ENCODE data around the gene MYOG. TPM values are rescaled to one million over a fixed set of nuclear protein-coding genes. Genes with fewer than 3 reads are reported as not detected.

The MYOG gene
- total and polyA plus RNA-seq, 12 donors, result 0.11 TPM; not detected in 11

DNA sequence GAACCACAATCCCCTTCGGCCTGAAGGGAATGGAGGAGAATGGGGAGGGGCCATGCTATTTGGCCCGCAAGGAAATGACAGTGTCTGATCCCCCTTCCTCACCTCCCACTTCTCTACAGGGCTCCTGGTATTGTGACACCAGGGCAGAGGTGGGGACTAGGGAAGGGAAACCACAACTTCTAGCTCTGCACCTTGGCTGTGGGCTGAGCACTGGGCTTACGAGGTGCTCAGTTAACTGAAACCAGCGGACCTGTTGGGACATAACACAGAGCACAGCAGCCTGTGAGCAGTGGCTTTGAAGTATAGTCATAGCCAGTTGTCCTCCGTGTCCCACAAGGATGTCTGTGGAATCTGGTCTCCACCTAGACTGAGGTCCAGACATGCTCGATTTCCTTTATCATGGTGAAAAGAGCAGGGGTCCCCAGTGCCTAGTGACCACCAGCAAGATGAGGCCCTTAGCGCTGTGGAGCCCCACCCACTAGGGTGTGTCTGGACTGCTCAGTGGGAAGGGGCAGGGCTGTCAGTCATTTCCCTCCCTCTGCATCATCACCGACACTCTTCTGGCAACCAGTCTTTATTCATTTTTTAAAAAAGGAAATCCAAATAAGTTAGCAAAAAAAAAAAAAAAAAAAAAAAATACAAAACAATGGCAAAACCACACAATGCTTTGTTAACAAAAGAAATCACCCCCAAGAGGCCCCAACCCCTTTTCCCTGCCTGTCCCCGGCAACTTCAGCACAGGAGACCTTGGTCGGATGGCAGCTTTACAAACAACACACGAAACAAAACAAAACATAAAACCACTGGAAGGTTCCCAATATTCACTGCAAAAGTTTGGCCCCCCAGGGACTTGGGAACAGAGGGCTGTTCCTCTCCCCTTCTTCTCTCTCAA, 3.0 kb downstream of the MYOG start:
- WGBS, 4 donors, result 55 to 78% (median 69%) methylated on average over 10 to 11 of the region's 11 CpGs
- DNase-seq, result peak in 2 of 7 donors; percentile 4 to 35
- Histone ChIP-seq H3K27me3 (no peaks in the 10 kb centered on the region), H3K36me3 (replicated peaks in 1 of 2) (no peaks in the 10 kb centered on the region), H3K4me3 (no peak overlapping the region), H3K4me1 (replicated peaks in 1 of 2) (no peaks in the 10 kb centered on the region), H3K27ac (no peak overlapping the region), H3K9me3 (replicated peaks in 1 of 3) (no peaks in the 10 kb centered on the region)
- intact Hi-C loops (cut with DNase I), result no loop called here
- no peak for TF ChIP-seq POLR2A (IDR thresholded peaks at IDR 0.05)
- TF ChIP-seq, protein P1, sequence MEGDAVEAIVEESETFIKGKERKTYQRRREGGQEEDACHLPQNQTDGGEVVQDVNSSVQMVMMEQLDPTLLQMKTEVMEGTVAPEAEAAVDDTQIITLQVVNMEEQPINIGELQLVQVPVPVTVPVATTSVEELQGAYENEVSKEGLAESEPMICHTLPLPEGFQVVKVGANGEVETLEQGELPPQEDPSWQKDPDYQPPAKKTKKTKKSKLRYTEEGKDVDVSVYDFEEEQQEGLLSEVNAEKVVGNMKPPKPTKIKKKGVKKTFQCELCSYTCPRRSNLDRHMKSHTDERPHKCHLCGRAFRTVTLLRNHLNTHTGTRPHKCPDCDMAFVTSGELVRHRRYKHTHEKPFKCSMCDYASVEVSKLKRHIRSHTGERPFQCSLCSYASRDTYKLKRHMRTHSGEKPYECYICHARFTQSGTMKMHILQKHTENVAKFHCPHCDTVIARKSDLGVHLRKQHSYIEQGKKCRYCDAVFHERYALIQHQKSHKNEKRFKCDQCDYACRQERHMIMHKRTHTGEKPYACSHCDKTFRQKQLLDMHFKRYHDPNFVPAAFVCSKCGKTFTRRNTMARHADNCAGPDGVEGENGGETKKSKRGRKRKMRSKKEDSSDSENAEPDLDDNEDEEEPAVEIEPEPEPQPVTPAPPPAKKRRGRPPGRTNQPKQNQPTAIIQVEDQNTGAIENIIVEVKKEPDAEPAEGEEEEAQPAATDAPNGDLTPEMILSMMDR (IDR thresholded peaks at IDR 0.05), result no peak

DNA sequence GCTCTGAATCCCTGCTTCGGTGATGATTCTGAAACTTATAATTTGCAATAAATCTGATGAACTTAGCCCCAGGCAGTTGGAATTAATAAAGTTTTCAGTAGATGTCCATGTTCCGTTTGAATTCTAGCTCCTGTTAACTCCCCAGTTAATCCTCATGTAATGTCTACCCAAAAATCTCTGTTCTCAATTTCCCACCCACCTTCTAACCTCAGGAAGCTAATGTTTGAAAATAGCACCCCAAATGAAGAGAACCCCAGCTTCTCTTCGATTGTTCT, 3.6 kb downstream of the MYOG start:
- Histone ChIP-seq H3K27me3 (no peaks in the 10 kb centered on the region), H3K9me3 (replicated peaks in 1 of 3) (no peaks in the 10 kb centered on the region), H3K4me3 (no peak overlapping the region), H3K36me3 (replicated peaks in 1 of 2) (no peaks in the 10 kb centered on the region), H3K4me1 (replicated peaks in 1 of 2) (no peaks in the 10 kb centered on the region), H3K27ac (no peak overlapping the region)
- intact Hi-C loops (cut with DNase I), result no loop called here
- no peak for DNase-seq
- WGBS, 4 donors, result 56 to 80% (median 69%) methylated on average over 3 of the region's 3 CpGs
- TF ChIP-seq, protein P1 (IDR thresholded peaks at IDR 0.05), result no peak
- no peak for TF ChIP-seq POLR2A (IDR thresholded peaks at IDR 0.05)

DNA sequence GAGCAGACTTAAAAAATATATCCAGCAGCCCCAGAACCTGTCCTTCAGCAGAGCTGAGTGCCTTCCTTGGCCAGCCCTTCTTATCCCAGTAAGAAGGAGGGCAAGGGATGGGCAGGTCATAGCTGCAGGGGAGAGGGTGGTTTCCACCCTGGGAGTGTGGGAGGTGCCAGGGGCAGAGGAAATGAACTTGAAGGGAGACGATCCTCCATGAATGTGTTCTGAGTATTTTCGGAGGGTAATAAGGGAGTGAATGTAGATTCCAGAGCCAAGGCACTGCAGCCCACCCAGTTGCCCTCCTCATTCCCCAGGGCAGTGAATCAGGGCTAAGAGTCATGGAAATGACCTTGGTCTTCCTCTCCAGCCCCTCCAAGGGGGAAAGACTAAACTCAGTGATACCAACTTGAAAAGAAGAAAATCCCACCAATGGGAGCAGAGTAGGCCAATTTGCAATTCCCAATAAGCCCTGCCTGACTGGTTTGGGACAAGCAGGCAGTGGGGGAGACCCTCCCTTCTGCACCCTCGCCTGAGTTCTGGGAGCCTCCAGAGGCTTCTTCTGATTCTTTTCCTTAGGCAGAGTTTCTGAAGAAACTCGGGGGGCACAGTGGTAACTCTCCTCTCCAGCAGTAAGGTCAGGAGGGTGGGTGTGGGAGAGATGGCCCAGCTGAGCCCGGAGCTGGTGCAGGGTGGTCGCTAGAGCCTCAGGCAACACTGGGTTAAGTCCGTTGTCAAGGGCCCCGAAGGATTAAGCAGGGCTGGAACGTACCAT, 4.2 kb downstream of the MYOG start:
- Histone ChIP-seq H3K27ac (no peak overlapping the region), H3K27me3 (no peaks in the 10 kb centered on the region), H3K9me3 (replicated peaks in 1 of 3) (no peaks in the 10 kb centered on the region), H3K4me1 (replicated peaks in 1 of 2) (no peaks in the 10 kb centered on the region), H3K36me3 (replicated peaks in 1 of 2) (no peaks in the 10 kb centered on the region), H3K4me3 (no peak overlapping the region)
- 65 to 68% (median 66%) methylated on average over 8 to 9 of the region's 9 CpGs for WGBS, 4 donors
- TF ChIP-seq, protein P1 (IDR thresholded peaks at IDR 0.05), result no peak
- no peak for TF ChIP-seq POLR2A (IDR thresholded peaks at IDR 0.05)
- DNase-seq, result peak in 1 of 7 donors; percentile 17
- intact Hi-C loops (cut with DNase I), result no loop called here

DNA sequence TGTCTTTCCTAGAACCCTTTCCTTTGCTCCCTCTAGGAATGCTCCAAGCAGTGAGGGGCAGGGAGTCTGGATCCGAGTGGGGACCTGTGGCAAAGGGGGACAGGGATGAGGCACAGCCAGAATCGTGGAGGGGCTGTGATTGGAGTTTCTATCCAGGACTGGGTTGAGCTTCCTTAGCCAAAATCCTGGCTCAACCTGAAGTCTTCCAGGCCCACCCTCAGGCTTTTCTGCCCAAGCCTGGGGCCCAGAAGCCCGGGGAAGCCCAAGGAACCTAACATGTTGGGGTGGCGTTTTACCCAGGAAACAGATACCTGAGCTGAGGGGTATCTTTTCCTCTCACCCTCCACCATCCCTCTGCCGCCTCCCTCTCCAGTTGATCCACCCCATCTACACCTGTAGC, 5.4 kb downstream of the MYOG start:
- H3K27ac ChIP-seq, result no peak overlapping the region
- intact Hi-C loops (cut with DNase I), result no loop called here
- no peak for TF ChIP-seq POLR2A (IDR thresholded peaks at IDR 0.05)
- TF ChIP-seq, protein P1 (IDR thresholded peaks at IDR 0.05), result no peak
- no peak for DNase-seq
- 83 to 89% (median 86%) methylated on average over 4 to 5 of the region's 5 CpGs for WGBS, 4 donors
- H3K4me1 ChIP-seq (replicated peaks in 1 of 2), result peaks cover 0 to 7% of the 10 kb centered on the region in 2 donors
- H3K9me3 ChIP-seq (replicated peaks in 1 of 3), result no peaks in the 10 kb centered on the region
- H3K27me3 ChIP-seq, result peaks cover 8% of the 10 kb centered on the region
- H3K36me3 ChIP-seq (replicated peaks in 1 of 2), result no peaks in the 10 kb centered on the region
- no peak overlapping the region for H3K4me3 ChIP-seq

Data from adrenal gland (tissue), 12 donors.